HCT116 (cell line): Measurements from ENCODE around the gene OSBPL1A. TPM values are rescaled to one million over a fixed set of nuclear protein-coding genes. Genes with fewer than 3 reads are reported as not detected.

Experiments
- ATAC-seq: fragments of 200-7000 bp; cut with Tn5 transposase; 2 replicates; pipeline ENCODE4 v1.9.1; 2020; ENCODE audit warnings: mild to moderate bottlenecking, moderate library complexity
- BruUV-seq: library from RNA; stranded (reverse); fragments of 400-500 nt; replicated peaks from 2 replicates; lab custom pipeline; 2021; lab: Mats Ljungman, UMichigan
- CTCF ChIA-PET: fragments of 300-600 bp; sonication (Branson Sonifier 250); formaldehyde crosslinking; loops from one replicate; lab custom pipeline; 2021; ENCODE audit warnings: antibody characterized with exemption; lab: Charles Lee
- POLR2A ChIA-PET: fragments of 300-600, 350-600 bp; sonication (Branson Sonifier 250); formaldehyde crosslinking; loops from one replicate; lab custom pipeline; 2021; ENCODE audit warnings: antibody characterized with exemption; lab: Charles Lee
- RAD21 ChIA-PET, 2 experiments: fragments of 300-600 bp; sonication (Branson Sonifier 250); formaldehyde crosslinking; loops; one replicate each; lab custom pipeline; 2023; ENCODE audit warnings: low total read pairs in 2 of 2; ENCODE audit not compliant: uncharacterized antibody in 2 of 2, unreplicated experiment in 2 of 2, low non-redundant PET in 1 of 2; lab: Charles Lee
- DNase-seq: peaks from one replicate; pipeline ENCODE4 v3.0.0-alpha.2; 2010; ENCODE audit warnings: low read depth, low spot score
- H2AFZ ChIP-seq: fragments of 200-600 bp; shearing (Covaris generic), sonication (generic); 2 replicates; pipeline ENCODE4 v1.6.1; 2017; ENCODE audit warnings: low read depth, mixed run types, mixed read lengths, antibody characterized with exemption, low read length; ENCODE audit not compliant: poor library complexity, severe bottlenecking
- H3K27ac ChIP-seq: 2 replicates; pipeline ENCODE4 v1.5.1; 2012; ENCODE audit warnings: low read depth, low read length
- H3K27me3 ChIP-seq: fragments of 200-600 bp; sonication (generic); 2 replicates; pipeline ENCODE4 v1.6.1; 2016; ENCODE audit warnings: mixed run types, low read length, mixed read lengths; ENCODE audit not compliant: insufficient read depth
- H3K36me3 ChIP-seq, 2 experiments: fragments of 200-500 bp in 1 of 2; fragments of 200-600 bp in 1 of 2; sonication (Bioruptor generic) in 1 of 2; sonication (generic) in 1 of 2; 2 replicates each; pipeline versions ENCODE4 v1.5.1 to v1.6.1; 2014 to 2016; ENCODE audit warnings: low read length in 2 of 2, inconsistent platforms in 1 of 2, mixed read lengths in 1 of 2, mixed run types in 1 of 2; ENCODE audit not compliant: insufficient read depth in 2 of 2, control insufficient read depth in 1 of 2
- H3K4me1 ChIP-seq, 2 experiments: fragments of 200-600 bp in 1 of 2; sonication (generic) in 1 of 2; 2 replicates each; pipeline versions ENCODE4 v1.5.1 to v1.6.1; 2012 to 2017; ENCODE audit warnings: low read length in 2 of 2, inconsistent platforms in 1 of 2, mild to moderate bottlenecking in 1 of 2, mixed read lengths in 1 of 2, mixed run types in 1 of 2, moderate library complexity in 1 of 2; ENCODE audit not compliant: insufficient read depth in 2 of 2, control insufficient read depth in 1 of 2
- H3K4me2 ChIP-seq: fragments of 200-600 bp; sonication (generic); 2 replicates; pipeline ENCODE4 v1.6.1; 2017; ENCODE audit warnings: mixed run types, low read length, mixed read lengths
- H3K4me3 ChIP-seq, 2 experiments: fragments of 200-600 bp in 1 of 2; sonication (generic) in 1 of 2; replicated peaks in 1 of 2; 2 replicates each; pipeline ENCODE4 v1.5.1; 2011 to 2016; ENCODE audit warnings: low read length in 2 of 2, control low read depth in 1 of 2, low read depth in 1 of 2, mild to moderate bottlenecking in 1 of 2, mixed read lengths in 1 of 2, mixed run types in 1 of 2
- H3K79me2 ChIP-seq: fragments of 200-600 bp; sonication (generic); 2 replicates; pipeline ENCODE4 v1.6.1; 2017; ENCODE audit warnings: mild to moderate bottlenecking, mixed run types, low read length, moderate library complexity, mixed read lengths; ENCODE audit not compliant: insufficient read depth
- H3K9ac ChIP-seq: fragments of 200-600 bp; sonication (generic); 2 replicates; pipeline ENCODE4 v1.6.1; 2016; ENCODE audit warnings: low read length, mixed read lengths
- H3K9me2 ChIP-seq: fragments of 200-600 bp; sonication (generic), shearing (Covaris generic); 2 replicates; pipeline ENCODE4 v1.6.1; 2017; ENCODE audit warnings: mixed run types, mild to moderate bottlenecking, moderate library complexity; ENCODE audit not compliant: insufficient read depth
- H3K9me3 ChIP-seq, 2 experiments: fragments of 200-500 bp in 1 of 2; fragments of 200-600 bp in 1 of 2; sonication (Bioruptor generic) in 1 of 2; sonication (generic) in 1 of 2; 2 replicates each; pipeline ENCODE4 v1.6.1; 2014 to 2017; ENCODE audit warnings: low read length in 2 of 2, mixed read lengths in 2 of 2, inconsistent platforms in 1 of 2, low read depth in 1 of 2, mild to moderate bottlenecking in 1 of 2, mixed run types in 1 of 2, moderate library complexity in 1 of 2; ENCODE audit not compliant: control insufficient read depth in 1 of 2, insufficient read depth in 1 of 2
- H4K20me1 ChIP-seq: fragments of 200-600 bp; sonication (generic), shearing (Covaris generic); 2 replicates; pipeline ENCODE4 v1.6.1; 2017; ENCODE audit warnings: mixed run types, mild to moderate bottlenecking, moderate library complexity; ENCODE audit not compliant: insufficient read depth
- ATF3 ChIP-seq: IDR thresholded peaks from 2 replicates; pipeline ENCODE4 v1.6.1; 2012
- CBX3 ChIP-seq: IDR thresholded peaks from 2 replicates; pipeline ENCODE4 v1.6.1; 2012; ENCODE audit warnings: low read depth
- CEBPB ChIP-seq: IDR thresholded peaks from 2 replicates; pipeline ENCODE4 v1.6.1; 2012; ENCODE audit warnings: low read depth
- CTCF ChIP-seq, 3 experiments: fragments of 200-600 bp in 1 of 3; sonication (generic) in 1 of 3; IDR thresholded peaks in 2 of 3; conservative IDR thresholded peaks in 1 of 3; 2 replicates each; pipeline ENCODE4 v1.5.1; 2012 to 2017; ENCODE audit warnings: low read depth in 2 of 3, low read length in 2 of 3, antibody characterized with exemption in 1 of 3, borderline replicate concordance in 1 of 3, control low read depth in 1 of 3, mild to moderate bottlenecking in 1 of 3, mixed read lengths in 1 of 3, mixed run types in 1 of 3, moderate library complexity in 1 of 3; ENCODE audit not compliant: insufficient read depth in 1 of 3
- EGR1 ChIP-seq: IDR thresholded peaks from 2 replicates; pipeline ENCODE4 v1.6.1; 2012; ENCODE audit warnings: low read depth
- ELF1 ChIP-seq: IDR thresholded peaks from 2 replicates; pipeline ENCODE4 v1.6.1; 2012; ENCODE audit warnings: low read depth, borderline replicate concordance
- EZH2 ChIP-seq: fragments of 200-600 bp; sonication (generic); IDR thresholded peaks from 2 replicates; pipeline ENCODE4 v1.6.1; 2017; ENCODE audit warnings: antibody characterized with exemption, mixed run types
- EZH2phosphoT487 ChIP-seq: fragments of 200-600 bp; IDR thresholded peaks from 2 replicates; pipeline ENCODE4 v1.6.1; 2018; ENCODE audit warnings: antibody characterized with exemption, borderline replicate concordance
- POLR2AphosphoS5 ChIP-seq: IDR thresholded peaks from 2 replicates; pipeline ENCODE4 v1.6.1; 2011; ENCODE audit warnings: mild to moderate bottlenecking, low read depth, low read length, moderate library complexity
- RAD21 ChIP-seq: IDR thresholded peaks from 2 replicates; pipeline ENCODE4 v1.6.1; 2012; ENCODE audit warnings: low read depth, mild to moderate bottlenecking
- SIN3A ChIP-seq: IDR thresholded peaks from 2 replicates; pipeline ENCODE4 v1.6.1; 2012; ENCODE audit warnings: low read depth
- SRF ChIP-seq: IDR thresholded peaks from 2 replicates; pipeline ENCODE4 v1.6.1; 2012; ENCODE audit warnings: low read depth
- TCF7L2 ChIP-seq: IDR thresholded peaks from 2 replicates; pipeline ENCODE4 v1.7.0; 2011; ENCODE audit warnings: borderline replicate concordance, inconsistent platforms; ENCODE audit not compliant: insufficient read depth, insufficient read length; ENCODE audit errors: extremely low read depth
- ZFX ChIP-seq: fragments of 450-650 bp; IDR thresholded peaks from 2 replicates; pipeline ENCODE4 v1.6.1; 2017
- ZNF274 ChIP-seq: fragments of 200-500 bp; sonication (Bioruptor generic); IDR thresholded peaks from 2 replicates; pipeline ENCODE4 v1.6.1; 2014; ENCODE audit warnings: mild to moderate bottlenecking, low read depth, low read length, inconsistent platforms
- intact Hi-C: fragments of 100-400 bp; cut with micrococcal nuclease; formaldehyde crosslinking; loops from 2 replicates; pipeline ENCODE4 v1.10.0; 2022
- total RNA-seq: library from RNA; stranded (reverse); gene quantifications from one replicate; pipeline ENCODE4 v1.2.1, GENCODE V29; 2021; ENCODE audit not compliant: unreplicated experiment

OSBPL1A gene
- total RNA-seq, 1 experiment from 2014 or later: 18.9 TPM

GRCh38 chr18:24426073-24426397 is 28.4 kb upstream of the OSBPL1A start:
- Histone ChIP-seq H2AFZ (peak overlapping the region; percentile 19), H3K79me2 (peaks cover 28% of the 10 kb centered on the region), H3K4me2 (peak overlapping the region; percentile 70), H3K9ac (peak overlapping the region; percentile 97), H3K27ac (peak overlapping the region; percentile 96), H3K27me3 (no peaks in the 10 kb centered on the region), H3K4me3 (peak overlapping the region; percentile 60 to 76), H3K9me2 (no peaks in the 10 kb centered on the region), H3K9me3 (no peaks in the 10 kb centered on the region), H4K20me1 (no peaks in the 10 kb centered on the region), H3K36me3 (peaks cover 0 to 7% of the 10 kb centered on the region in 2 experiments; a peak in 1 of 4 replicates), H3K4me1 (peaks cover 5 to 21% of the 10 kb centered on the region in 2 experiments; a peak in 3 of 4 replicates)
- ATAC-seq (peak; percentile 54), DNase-seq (no peak)
- ChIA-PET POLR2A (interaction anchor here (1.6 kb wide), 1 partner anchor 9 kb away, joined by 5 read pairs; no protein-coding TSS in a partner anchor), CTCF (interaction anchor here (0.7 to 1.5 kb wide), 3 partner anchors 10 to 67 kb away, joined by 3 to 5 read pairs (median 4); no protein-coding TSS in a partner anchor), RAD21 (no interaction called here)
- TSS peak; percentile 96 for BruUV-seq
- TF ChIP-seq CTCF (IDR thresholded peaks at IDR 0.05 in 2 of 3, conservative IDR thresholded peaks at IDR 0.05 in 1 of 3; ENCODE audit: borderline replicate concordance in 1 of 3, insufficient read depth in 1 of 3, low read depth in 2 of 3, low read length in 2 of 3): no peak
- TF ChIP-seq EGR1: no peak
- no peak for TF ChIP-seq SRF
- no peak for TF ChIP-seq CEBPB
- no peak for TF ChIP-seq ZNF274
- no peak for TF ChIP-seq EZH2
- no peak for TF ChIP-seq TCF7L2
- TF ChIP-seq ELF1: no peak
- no peak for TF ChIP-seq CBX3
- TF ChIP-seq RAD21: no peak
- no peak for TF ChIP-seq SIN3A
- TF ChIP-seq ZFX: no peak
- TF ChIP-seq EZH2phosphoT487: no peak
- no peak for TF ChIP-seq POLR2AphosphoS5
- TF ChIP-seq ATF3: no peak
- intact Hi-C loops: loop anchor here (1.0 to 10.0 kb wide), 3 partner anchors 28 to 71 kb away; no protein-coding TSS in a partner anchor
